Activated CD4-positive, alpha-beta T cell treated with anti-CD3 and anti-CD28 coated beads for 36 hours (primary cell): ENCODE data around the gene SEMA6B. TPM values are rescaled to one million over a fixed set of nuclear protein-coding genes. Genes with fewer than 3 reads are reported as not detected.

Experiments
- ATAC-seq: fragments of 200-7000 bp; cut with Tn5 transposase; one replicate; pipeline ENCODE4 v1.10.0; 2021; ENCODE audit warnings: mild to moderate bottlenecking, moderate library complexity
- CTCF ChIA-PET: fragments of 350-600 bp; sonication (Branson Sonifier 250); formaldehyde crosslinking; loops from one replicate; lab custom pipeline; 2021; ENCODE audit warnings: antibody characterized with exemption; lab: Charles Lee
- POLR2A ChIA-PET: fragments of 350-600 bp; sonication (Branson Sonifier 250); formaldehyde crosslinking; loops from one replicate; lab custom pipeline; 2021; ENCODE audit warnings: antibody characterized with exemption, inconsistent platforms; lab: Charles Lee
- DNase-seq: peaks from one replicate; pipeline ENCODE4 v3.0.0-alpha.2; 2020
- H3K27ac Mint-ChIP-seq: one replicate; pipeline ENCODE4 v1.8.0; 2021; ENCODE audit warnings: mixed read lengths
- H3K27me3 Mint-ChIP-seq: one replicate; pipeline ENCODE4 v1.8.0; 2021; ENCODE audit warnings: mixed read lengths
- H3K36me3 Mint-ChIP-seq: one replicate; pipeline ENCODE4 v1.8.0; 2021; ENCODE audit warnings: low read depth, mixed read lengths
- H3K4me1 Mint-ChIP-seq: one replicate; pipeline ENCODE4 v1.8.0; 2021; ENCODE audit warnings: mixed read lengths
- H3K4me3 Mint-ChIP-seq: one replicate; pipeline ENCODE4 v1.8.0; 2021; ENCODE audit warnings: mild to moderate bottlenecking, moderate library complexity, mixed read lengths
- H3K9me3 Mint-ChIP-seq: one replicate; pipeline ENCODE4 v1.8.0; 2021; ENCODE audit warnings: low read depth, mixed read lengths
- intact Hi-C, 2 experiments: fragments of 100-400 bp; cut with DNase I in 1 of 2; cut with micrococcal nuclease in 1 of 2; formaldehyde crosslinking; loops; one replicate each; pipeline versions ENCODE4 v1.14.2 to v1.15.1; 2022 to 2024; cut with DNase I, micrococcal nuclease
- total RNA-seq, 2 experiments: library from RNA; stranded (reverse); gene quantifications; one replicate each; pipeline ENCODE4 v1.2.3, GENCODE V29; 2021

Gene SEMA6B
- total RNA-seq, 2 experiments from 2014 or later, result not detected

DNA sequence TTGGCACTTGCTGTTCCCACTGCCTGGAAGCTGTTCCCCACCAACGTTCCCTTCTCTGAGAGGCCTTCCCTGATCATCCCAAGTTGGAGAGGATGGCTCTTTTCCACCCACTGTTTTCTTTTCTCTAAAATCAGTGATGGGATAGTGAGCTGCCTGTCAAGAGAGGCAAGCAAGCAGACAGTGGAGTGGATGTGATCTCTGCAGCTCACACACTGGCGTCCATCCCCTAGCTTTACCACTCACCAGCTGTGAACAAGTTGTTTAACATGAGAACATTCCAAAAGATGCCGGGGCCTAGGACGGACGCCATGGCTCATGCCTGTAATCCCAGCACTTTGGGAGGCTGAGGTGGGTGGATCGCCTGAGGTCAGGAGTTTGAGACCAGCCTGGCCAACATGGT, 28.0 kb upstream of the SEMA6B start:
- Mint-ChIP-seq H3K27me3 (peaks cover 38% of the 10 kb centered on the region), H3K36me3 (no peaks in the 10 kb centered on the region), H3K4me1 (no peaks in the 10 kb centered on the region), H3K4me3 (no peak overlapping the region), H3K27ac (no peak overlapping the region), H3K9me3 (no peaks in the 10 kb centered on the region)
- POLR2A ChIA-PET, result interaction anchor here (0.5 kb wide), 1 partner anchor 580 kb away, joined by 3 read pairs; the partner anchor contains the start of gene PIAS4
- intact Hi-C loops, result no loop called here
- ATAC-seq, result no peak
- DNase-seq, result no peak
- CTCF ChIA-PET, result interaction anchor here (0.8 to 1.5 kb wide), 2 partner anchors 10 to 49 kb away, joined by 5 to 6 read pairs; no protein-coding TSS in a partner anchor

GRCh38 chr19:4586691-4587090, 27.2 kb upstream of the SEMA6B start:
- ATAC-seq (no peak), DNase-seq (no peak)
- ChIA-PET CTCF (no interaction called here), POLR2A (no interaction called here)
- H3K9me3 Mint-ChIP-seq, result no peaks in the 10 kb centered on the region
- no peak overlapping the region for H3K27ac Mint-ChIP-seq
- H3K36me3 Mint-ChIP-seq, result no peaks in the 10 kb centered on the region
- no peak overlapping the region for H3K4me3 Mint-ChIP-seq
- intact Hi-C loops, result no loop called here
- H3K4me1 Mint-ChIP-seq, result peaks cover 7% of the 10 kb centered on the region
- H3K27me3 Mint-ChIP-seq, result peaks cover 44% of the 10 kb centered on the region

DNA sequence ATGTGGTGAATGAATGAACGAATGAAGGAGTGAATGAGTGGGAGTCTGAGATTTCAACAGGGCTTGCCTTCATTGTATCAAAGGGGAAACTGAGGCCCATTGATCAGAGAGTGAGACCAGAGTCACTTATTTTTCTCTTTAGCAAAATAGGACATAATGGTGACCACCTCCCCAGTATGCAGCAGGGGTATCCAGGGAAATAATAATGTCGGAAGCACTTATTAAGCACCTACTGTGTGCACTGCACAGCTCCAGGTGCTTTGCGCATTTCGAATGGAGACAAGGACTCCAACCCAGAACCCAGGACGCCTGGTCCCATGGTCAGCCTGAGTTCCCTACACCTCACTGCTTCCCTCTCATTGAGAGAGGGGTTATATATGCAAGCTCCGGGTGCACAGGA, 26.8 kb upstream of the SEMA6B start:
- DNase-seq (no peak), ATAC-seq (no peak)
- intact Hi-C loops, result no loop called here
- ChIA-PET POLR2A (no interaction called here), CTCF (interaction anchor here (0.6 kb wide), 1 partner anchor 15 kb away, joined by 3 read pairs; no protein-coding TSS in a partner anchor)
- no peaks in the 10 kb centered on the region for H3K9me3 Mint-ChIP-seq
- peaks cover 7% of the 10 kb centered on the region for H3K4me1 Mint-ChIP-seq
- H3K27ac Mint-ChIP-seq, result no peak overlapping the region
- no peaks in the 10 kb centered on the region for H3K36me3 Mint-ChIP-seq
- H3K27me3 Mint-ChIP-seq, result peaks cover 40% of the 10 kb centered on the region
- H3K4me3 Mint-ChIP-seq, result no peak overlapping the region

DNA sequence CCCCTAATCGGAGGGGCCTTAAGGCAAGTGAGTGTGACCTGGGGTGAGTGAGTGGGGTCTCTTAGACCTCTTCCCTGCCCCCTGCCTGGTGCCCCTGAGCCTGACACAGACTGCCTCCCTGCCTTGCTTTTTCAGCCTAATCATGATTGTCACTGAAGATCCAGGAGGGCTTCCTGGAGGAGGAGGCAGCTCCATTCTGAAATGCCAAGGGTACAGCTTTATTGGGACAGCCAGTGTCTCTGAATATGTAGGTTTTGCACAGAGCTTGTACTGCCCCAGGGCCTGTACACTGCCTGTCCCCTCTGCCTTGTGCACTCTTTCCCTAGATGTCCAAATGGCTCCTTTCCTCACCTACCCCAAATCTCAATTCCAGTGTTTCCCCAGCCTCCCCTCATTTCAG, 26.1 kb upstream of the SEMA6B start:
- POLR2A ChIA-PET, result interaction anchor here (0.5 kb wide), 1 partner anchor 38 kb away, joined by 3 read pairs; no protein-coding TSS in a partner anchor

DNA sequence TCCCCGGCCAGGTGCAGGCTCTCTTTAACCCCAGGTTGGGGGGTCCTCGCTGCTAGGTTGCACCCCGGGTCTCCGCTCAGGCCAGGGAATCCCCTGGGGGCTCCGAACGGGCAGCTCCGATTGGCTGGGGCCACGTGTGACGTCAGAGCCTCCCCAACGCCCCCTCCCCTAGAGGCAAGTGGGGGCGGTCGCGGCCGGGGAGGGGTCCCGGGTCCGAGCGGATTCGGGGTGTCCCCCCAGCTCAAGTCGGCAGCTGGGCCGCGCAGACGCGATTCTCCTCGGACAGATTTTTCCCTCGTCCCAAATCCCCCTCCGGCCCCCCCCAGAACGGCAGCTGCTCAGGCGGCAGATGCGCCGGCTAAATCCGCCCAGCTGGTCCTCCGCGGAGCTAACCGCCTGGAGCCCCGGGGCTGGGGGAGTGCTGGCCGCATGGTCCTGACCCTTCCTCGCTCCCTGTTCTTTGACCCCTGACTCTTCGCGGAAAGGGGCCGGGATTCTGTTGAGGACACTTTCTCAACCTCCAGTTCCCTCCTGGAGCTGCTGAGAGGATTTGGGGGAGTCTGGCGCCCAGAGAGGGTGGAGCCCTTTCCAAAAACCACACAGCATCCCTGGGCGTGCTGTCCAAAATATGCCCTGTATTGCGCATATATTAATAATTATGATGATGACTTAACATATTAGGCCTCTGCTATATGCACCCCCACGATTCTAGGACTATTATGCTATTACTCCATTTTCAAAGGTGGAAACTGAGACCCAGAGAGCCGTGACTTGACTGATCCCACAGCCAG, 25.4 kb upstream of the SEMA6B start:
- peaks cover 7% of the 10 kb centered on the region for H3K4me1 Mint-ChIP-seq
- H3K4me3 Mint-ChIP-seq, result no peak overlapping the region
- ChIA-PET CTCF (interaction anchor here (0.6 to 1.6 kb wide), 6 partner anchors 9 to 341 kb away, joined by 3 to 6 read pairs (median 3); no protein-coding TSS in a partner anchor), POLR2A (interaction anchor here (0.5 kb wide), 1 partner anchor 39 kb away, joined by 3 read pairs; no protein-coding TSS in a partner anchor)
- peaks cover 36% of the 10 kb centered on the region for H3K27me3 Mint-ChIP-seq
- intact Hi-C loops, result no loop called here
- DNase-seq (no peak), ATAC-seq (no peak)
- no peaks in the 10 kb centered on the region for H3K9me3 Mint-ChIP-seq
- no peaks in the 10 kb centered on the region for H3K36me3 Mint-ChIP-seq
- no peak overlapping the region for H3K27ac Mint-ChIP-seq

More for the DNA sequence above, 26.1 kb upstream of the SEMA6B start:
- Mint-ChIP-seq H3K27me3 (peaks cover 38% of the 10 kb centered on the region), H3K36me3 (no peaks in the 10 kb centered on the region), H3K4me3 (no peak overlapping the region), H3K9me3 (no peaks in the 10 kb centered on the region), H3K4me1 (peaks cover 7% of the 10 kb centered on the region), H3K27ac (no peak overlapping the region)
- ATAC-seq (no peak), DNase-seq (no peak)
- CTCF ChIA-PET, result interaction anchor here (0.6 to 1.6 kb wide), 3 partner anchors 9 to 342 kb away, joined by 3 to 6 read pairs (median 5); no protein-coding TSS in a partner anchor
- intact Hi-C loops, result no loop called here

- ATAC-seq (peak; percentile 64), DNase-seq (peak; percentile 66)
- Mint-ChIP-seq H3K9me3 (no peaks in the 10 kb centered on the region), H3K4me3 (no peak overlapping the region), H3K4me1 (peaks cover 7% of the 10 kb centered on the region), H3K27me3 (peaks cover 40% of the 10 kb centered on the region), H3K36me3 (no peaks in the 10 kb centered on the region), H3K27ac (no peak overlapping the region)
- intact Hi-C loops, result no loop called here
- CTCF ChIA-PET, result interaction anchor here (0.6 to 1.6 kb wide), 5 partner anchors 8 to 216 kb away, joined by 3 to 6 read pairs (median 3); partner anchors contain the start of gene SEMA6B
- POLR2A ChIA-PET, result no interaction called here
Observed at GRCh38 chr19:4583961-4584669, 24.6 kb upstream of the SEMA6B start.

DNA sequence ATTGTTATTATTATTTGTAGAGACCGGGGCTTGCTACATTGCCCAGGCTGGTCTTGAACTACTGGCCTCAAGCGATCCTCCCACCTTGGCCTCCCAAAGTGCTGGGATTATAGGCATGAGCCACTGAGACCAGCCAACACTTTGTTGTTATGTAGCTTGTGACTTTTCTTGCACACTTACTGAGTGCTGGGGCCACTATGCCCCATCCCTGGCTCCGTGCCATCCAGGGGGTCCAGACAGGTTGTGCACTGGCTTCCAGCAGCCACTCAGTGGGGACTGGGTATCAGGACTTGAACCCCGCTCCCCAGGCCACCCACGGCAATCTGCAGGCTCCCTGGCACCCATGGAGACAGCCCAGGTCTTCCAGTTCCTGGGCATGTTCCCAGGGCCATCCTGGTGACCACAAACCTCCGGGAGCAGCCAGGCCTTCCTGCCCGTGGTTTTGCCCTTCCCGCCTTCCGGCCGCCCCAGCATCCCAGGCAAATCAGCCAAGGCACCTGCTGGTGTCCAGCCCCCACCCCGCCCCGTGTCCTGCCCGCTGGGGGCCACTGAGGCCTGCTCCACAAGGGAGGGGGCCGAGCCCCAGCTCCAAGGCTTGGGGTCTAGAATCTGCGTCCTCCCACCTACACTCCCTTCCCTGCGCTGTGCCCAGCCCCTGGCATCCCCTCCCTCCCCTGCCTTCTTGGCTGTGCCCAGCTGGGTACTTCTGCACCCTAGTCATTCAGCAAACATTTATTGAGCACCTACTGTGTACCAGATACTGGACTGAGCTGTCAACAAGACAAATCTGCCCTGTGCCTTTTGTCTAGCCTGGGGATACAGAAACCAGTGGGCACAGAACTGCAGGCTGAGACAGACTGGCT, 23.7 kb upstream of the SEMA6B start:
- POLR2A ChIA-PET, result no interaction called here
- Mint-ChIP-seq H3K4me1 (peaks cover 7% of the 10 kb centered on the region), H3K9me3 (no peaks in the 10 kb centered on the region), H3K27me3 (peaks cover 45% of the 10 kb centered on the region), H3K4me3 (no peak overlapping the region), H3K27ac (no peak overlapping the region), H3K36me3 (no peaks in the 10 kb centered on the region)
- ATAC-seq (no peak), DNase-seq (no peak)
- intact Hi-C loops, result no loop called here
- CTCF ChIA-PET, result no interaction called here

DNA sequence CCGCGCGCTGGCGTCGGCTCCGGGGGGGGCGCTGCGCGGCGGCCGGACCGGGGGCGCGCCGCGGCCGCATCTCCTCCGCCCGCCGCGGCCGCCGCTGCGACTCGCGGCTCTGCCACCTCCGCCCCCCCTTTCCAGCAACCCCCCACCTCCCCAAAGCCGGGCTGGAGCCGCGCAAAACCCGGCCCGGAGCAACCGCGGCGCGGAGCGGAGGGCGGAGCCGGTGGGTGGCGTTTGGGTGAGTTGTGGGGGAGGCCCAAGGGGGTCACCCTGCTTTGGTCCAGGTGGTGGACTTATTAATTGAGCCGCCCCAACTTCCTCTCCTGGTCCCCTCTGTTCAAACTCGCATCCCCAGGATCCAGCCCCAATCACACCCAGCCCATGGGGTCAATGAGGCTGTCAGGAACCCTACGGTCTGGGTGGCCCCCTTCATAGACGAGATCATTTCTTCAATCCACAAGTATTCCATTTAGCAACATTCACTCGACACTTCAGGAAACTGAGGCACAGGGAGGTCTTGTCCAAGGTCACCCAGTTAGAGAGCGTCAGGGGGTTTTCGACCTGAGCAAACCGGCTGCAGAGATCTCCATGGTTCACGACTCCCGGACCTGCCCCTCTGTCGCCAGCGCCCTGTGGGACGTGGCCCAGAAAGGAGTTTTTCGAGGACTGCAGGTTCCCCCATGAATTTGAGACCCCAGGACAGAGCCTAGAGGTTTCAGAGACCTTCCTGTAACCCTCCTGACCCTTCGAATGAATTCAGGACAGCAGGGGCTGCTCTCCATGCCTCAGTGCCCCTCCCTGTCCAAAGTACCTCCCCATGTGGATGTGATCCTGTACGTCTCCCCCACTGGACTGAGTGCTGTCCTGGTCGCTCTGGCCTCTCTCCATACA, 22.4 kb upstream of the SEMA6B start:
- Mint-ChIP-seq H3K9me3 (no peaks in the 10 kb centered on the region), H3K4me1 (peaks cover 7% of the 10 kb centered on the region), H3K4me3 (no peak overlapping the region), H3K27ac (no peak overlapping the region), H3K27me3 (peaks cover 45% of the 10 kb centered on the region), H3K36me3 (no peaks in the 10 kb centered on the region)
- POLR2A ChIA-PET, result no interaction called here
- intact Hi-C loops, result no loop called here
- CTCF ChIA-PET, result no interaction called here
- peak; percentile 52 for DNase-seq
- ATAC-seq, result no peak

DNA sequence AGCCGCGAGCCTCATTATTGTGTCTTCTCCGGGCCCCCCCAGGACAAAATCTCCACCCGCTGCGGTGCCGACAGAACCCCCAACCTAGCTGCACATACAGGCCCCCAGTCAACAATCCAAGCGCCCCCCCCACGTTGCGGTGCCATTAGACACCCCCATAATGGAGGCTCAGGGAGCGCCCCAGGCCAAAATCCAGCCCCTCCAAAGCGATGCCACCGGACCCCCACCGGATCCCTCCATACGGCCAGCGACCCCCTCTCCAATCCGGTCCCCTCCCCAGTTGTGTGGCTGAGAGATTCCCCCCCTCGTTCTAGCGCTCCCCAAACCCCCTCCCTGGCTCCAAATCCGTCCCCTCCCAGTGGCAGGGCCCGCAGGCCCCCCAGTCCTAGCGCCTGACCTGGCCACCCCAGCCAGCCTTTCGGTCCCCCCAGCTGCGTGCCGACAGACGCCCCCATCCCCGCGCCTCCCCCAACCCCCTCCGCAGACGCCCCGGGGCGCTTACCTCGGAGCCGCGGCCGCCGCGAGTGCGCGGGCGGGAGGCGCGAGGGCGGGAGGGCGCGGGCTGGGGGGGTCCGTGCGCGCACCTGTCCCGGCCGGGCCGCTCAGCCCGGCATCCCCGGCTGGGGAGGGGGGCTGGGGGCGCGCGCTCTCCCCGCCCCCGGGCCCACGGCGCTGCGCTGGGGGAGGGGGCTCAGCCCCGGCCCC, 21.6 kb upstream of the SEMA6B start:
- no peak for DNase-seq
- H3K4me3 Mint-ChIP-seq, result no peak overlapping the region
- peaks cover 7% of the 10 kb centered on the region for H3K4me1 Mint-ChIP-seq
- CTCF ChIA-PET, result interaction anchor here (0.7 kb wide), 1 partner anchor 350 kb away, joined by 3 read pairs; no protein-coding TSS in a partner anchor
- no peak overlapping the region for H3K27ac Mint-ChIP-seq
- no peaks in the 10 kb centered on the region for H3K9me3 Mint-ChIP-seq
- H3K27me3 Mint-ChIP-seq, result peaks cover 47% of the 10 kb centered on the region
- no peak for ATAC-seq
- no peaks in the 10 kb centered on the region for H3K36me3 Mint-ChIP-seq
- intact Hi-C loops, result no loop called here
- POLR2A ChIA-PET, result no interaction called here
